Fibroblast of lung (primary cell): ENCODE results near the gene NT5DC3.

Experiments used
- CTCF ChIP-seq, 2 donors: IDR thresholded peaks in 1 of 2; conservative IDR thresholded peaks in 1 of 2; 1 replicate in 1 of 2; 2 replicates in 1 of 2; pipeline ENCODE4 v1.5.1; 2011 to 2012; ENCODE audit warnings: low read length in 2 of 2, control low read depth in 1 of 2, inconsistent platforms in 1 of 2, low read depth in 1 of 2, mild to moderate bottlenecking in 1 of 2
- EZH2 ChIP-seq: IDR thresholded peaks from 2 replicates; pipeline ENCODE4 v1.5.1; 2012; ENCODE audit warnings: low read length, control low read depth, mild to moderate bottlenecking; ENCODE audit errors: missing control alignments

- TF ChIP-seq CTCF (conservative IDR thresholded peaks at IDR 0.05 in 1 of 2, IDR thresholded peaks at IDR 0.05 in 1 of 2; ENCODE audit: low read depth in 1 of 2, low read length in 2 of 2) (no peak), EZH2 (no peak)
Observed at GRCh38 chr12:103793046-103793445, 48.0 kb downstream of the NT5DC3 start.
